VCaP (cell line): Measurements from ENCODE around the gene ARHGAP24.

ENCODE experiments used
- H3K27ac ChIP-seq: fragments of 450-650 bp; 2 replicates; pipeline ENCODE4 v1.5.1; 2017
- TF ChIP-seq, protein P1 (sequence below): fragments of 450-650 bp; conservative IDR thresholded peaks from 2 replicates; pipeline ENCODE4 v1.5.1; 2017; ENCODE audit warnings: mild to moderate bottlenecking, moderate library complexity

Gene ARHGAP24

DNA sequence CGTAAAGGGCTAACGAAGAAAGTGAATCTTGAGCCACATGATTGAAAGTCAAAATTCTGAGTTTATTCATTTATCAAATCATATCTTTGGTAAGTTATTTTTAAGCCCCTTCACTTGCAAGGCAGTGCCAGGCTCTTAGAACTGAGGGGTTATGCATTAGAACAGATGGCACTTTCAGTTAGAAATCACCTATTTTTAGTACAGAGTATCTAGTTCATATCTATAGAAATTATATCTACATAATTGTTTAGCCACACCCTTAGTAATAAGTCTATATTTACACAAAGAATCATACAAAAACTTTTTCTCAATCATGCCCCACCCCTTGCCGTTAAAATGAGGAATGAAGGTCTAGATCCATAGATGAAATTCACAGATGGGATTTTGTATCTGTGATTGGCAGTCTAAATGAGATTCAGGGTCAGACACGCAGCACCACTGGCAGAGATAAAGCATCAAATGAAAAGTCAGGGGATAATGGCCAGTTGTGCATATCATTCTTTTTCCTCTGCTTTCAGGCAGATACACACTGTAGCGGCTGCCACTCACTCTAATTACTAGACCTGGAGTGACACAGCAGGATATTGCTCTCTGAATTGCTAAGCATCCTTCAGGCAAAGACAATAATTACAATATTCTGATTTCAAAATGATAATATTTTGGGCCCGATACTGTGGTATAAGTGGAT is 444.4 kb downstream of the ARHGAP24 start:
- TF ChIP-seq, protein P1, sequence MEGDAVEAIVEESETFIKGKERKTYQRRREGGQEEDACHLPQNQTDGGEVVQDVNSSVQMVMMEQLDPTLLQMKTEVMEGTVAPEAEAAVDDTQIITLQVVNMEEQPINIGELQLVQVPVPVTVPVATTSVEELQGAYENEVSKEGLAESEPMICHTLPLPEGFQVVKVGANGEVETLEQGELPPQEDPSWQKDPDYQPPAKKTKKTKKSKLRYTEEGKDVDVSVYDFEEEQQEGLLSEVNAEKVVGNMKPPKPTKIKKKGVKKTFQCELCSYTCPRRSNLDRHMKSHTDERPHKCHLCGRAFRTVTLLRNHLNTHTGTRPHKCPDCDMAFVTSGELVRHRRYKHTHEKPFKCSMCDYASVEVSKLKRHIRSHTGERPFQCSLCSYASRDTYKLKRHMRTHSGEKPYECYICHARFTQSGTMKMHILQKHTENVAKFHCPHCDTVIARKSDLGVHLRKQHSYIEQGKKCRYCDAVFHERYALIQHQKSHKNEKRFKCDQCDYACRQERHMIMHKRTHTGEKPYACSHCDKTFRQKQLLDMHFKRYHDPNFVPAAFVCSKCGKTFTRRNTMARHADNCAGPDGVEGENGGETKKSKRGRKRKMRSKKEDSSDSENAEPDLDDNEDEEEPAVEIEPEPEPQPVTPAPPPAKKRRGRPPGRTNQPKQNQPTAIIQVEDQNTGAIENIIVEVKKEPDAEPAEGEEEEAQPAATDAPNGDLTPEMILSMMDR = no peak
- peak overlapping the region; percentile 52 for H3K27ac ChIP-seq

DNA sequence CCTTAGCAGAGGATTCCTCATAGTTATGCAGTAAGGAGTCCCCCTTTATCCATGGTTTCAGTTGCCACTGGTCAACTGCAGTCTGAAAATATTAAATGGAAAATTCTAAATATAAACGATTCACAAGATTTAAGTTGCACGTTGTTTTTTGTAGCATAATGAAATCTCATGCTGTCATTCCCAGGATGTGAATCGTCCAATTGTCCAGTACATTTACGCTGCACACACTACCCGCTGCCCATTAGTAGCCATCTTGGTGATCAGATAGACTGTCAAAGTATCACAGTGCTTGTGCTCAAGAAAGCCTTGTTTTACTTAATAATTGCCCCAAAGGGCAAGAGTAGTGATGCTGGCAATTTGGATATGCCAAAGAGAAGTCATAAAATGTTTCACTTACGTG is 450.1 kb downstream of the ARHGAP24 start:
- no peak overlapping the region for H3K27ac ChIP-seq
- TF ChIP-seq, protein P1 = no peak

DNA sequence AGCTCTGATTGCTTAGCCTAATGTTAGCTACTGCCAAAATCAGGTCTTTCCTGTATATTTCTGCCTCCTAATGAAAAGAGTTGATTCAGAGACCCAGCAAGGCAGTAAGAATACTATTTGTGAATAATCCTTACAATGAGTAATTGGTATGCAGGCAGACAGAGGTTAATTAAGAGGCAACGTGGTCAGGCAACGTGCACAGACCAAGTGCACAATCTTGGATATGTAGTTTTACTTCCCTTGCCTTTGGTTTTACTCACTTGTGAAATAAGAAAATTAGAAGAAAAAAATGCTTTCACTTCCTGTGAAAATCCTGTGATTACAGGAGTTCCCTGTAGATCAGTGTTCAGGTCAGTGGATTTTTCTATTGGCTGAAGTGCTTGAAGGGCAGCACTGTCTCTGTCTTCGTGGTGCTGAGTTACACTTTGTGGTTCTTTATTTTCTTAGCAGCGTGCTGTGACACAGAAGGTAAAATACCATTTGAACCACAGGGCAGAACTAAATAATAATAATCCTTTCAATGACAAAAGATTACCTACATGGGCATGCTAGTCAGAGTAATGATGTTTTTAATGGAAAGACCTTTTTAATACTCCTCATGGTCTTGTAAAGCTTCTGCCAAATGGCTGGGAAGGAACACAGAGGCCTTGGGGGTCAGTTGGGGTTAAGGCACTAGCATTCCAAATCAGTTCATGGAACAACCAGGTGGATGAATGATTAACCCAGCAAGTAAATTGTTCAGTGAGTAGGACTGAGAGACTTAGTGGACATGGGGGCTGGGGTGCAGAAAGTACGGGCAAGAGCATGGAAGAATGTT is 454.0 kb downstream of the ARHGAP24 start:
- TF ChIP-seq, protein P1 = no peak
- H3K27ac ChIP-seq = peak overlapping the region; percentile 89

DNA sequence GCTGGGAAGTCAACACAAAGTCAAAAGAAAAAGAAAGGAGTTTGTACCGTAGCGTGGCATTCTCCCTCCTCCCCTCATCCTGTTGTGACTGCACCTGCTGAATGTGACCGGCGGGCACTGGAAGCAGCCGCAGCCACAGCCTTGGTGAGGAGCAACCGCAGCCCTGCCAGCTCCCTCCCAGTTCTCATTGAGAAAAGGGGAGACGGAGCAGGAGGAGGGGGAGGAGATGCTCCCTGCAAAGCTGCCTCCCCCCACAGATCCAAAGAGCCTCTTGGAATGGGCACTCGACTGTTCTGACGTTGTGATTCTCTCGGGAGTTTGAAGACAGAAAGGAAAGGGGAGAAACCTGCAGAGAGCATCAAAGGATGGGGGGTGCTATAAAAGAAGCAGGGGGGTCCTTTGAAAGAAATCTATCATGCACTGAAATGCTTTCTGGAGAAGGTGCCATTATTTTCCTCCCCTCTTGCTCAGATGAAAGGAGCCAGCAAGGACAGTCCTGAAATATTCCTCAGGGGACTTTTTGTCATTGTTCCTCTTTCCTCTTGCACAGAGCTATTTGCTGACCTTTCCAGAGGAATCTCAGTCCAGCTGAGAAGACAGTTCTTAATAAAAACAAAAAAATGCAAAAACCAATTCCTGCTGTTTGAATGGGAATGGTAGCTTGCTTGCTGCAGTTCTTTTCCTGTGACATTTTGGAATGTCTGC is 455.2 kb downstream of the ARHGAP24 start:
- TF ChIP-seq, protein P1 = no peak
- H3K27ac ChIP-seq = peak overlapping the region; percentile 89

DNA sequence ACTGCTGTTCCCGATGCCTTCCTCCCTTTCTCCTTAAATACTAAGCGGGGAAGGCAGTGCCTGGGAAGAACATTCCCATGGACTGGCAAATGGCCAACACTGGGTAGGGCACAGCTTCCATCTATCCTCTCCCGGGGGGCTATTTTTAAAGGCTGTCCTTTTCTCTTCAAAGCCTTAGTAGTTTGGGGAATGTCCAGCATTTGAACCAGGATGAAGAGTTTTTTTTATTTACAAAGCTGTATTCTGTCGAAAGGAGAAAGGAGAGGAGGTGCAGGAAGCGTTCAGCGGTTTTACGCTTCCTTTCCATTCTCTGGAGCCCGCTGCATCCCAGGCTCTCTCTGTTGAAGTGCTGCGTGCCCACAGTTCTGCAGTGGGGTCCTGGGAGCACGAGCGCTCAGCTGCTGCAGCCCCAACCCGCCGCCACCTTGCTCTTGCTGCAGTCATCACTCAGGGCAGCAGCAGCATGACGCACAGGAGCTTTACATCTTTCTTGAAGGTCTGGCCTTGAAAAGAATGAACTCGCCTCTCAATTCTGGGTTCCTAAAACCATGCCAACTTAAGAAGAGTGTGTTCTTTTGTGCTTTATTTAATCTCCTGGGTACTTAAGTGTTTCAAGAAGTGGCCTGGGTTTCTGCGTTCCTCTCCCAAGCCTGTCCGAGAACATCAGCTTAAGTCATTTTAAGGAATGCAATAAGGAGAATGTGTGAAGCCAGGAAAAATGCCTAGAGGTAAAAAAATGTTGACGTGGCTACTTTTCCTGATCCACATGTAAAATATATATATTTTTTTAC is 457.7 kb downstream of the ARHGAP24 start:
- H3K27ac ChIP-seq = peak overlapping the region; percentile 89
- TF ChIP-seq, protein P1 = no peak

DNA sequence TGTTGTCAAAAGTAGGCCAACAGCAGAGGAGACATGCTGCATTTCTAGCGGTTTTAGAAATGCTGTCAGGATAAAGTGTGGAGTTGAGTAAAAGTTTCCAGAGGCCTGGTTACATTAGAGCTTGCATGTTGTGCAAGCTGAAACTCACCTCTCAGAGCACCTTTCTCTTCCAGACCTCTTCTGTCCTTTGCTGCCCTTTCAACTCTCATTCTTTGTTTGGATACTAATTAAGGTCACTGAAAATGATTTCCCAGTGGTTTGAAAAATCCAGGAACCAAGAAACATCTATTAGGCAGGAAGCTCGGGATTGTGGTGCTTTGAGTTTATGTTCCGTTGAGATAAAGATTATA is 458.3 kb downstream of the ARHGAP24 start:
- TF ChIP-seq, protein P1 = no peak
- H3K27ac ChIP-seq = peak overlapping the region; percentile 89
